ENCODE data around the gene FZD2. TPM values are rescaled to one million over a fixed set of nuclear protein-coding genes. Genes with fewer than 3 reads are reported as not detected.

Gene FZD2
- not detected in 2 replicates for polyA plus RNA-seq

GRCh38 chr17:44556832-44557606 lies at the start of gene FZD2:
Gene FZD2, plus strand, starts transcription at chr17:44557484. Its CDS starts 205 bp downstream, at chr17:44557689.

Other genes starting within 250 kb of the FZD2 start
- 40.9 and 41.5 TPM in 2 replicates for gene RUNDC3A, start 248.9 kb upstream of the FZD2 start, polyA plus RNA-seq
- 5.0 and 6.5 TPM in 2 replicates for gene SLC25A39, start 232.7 kb upstream of the FZD2 start, polyA plus RNA-seq
- 22.6 and 29.9 TPM in 2 replicates for gene GRN, start 212.2 kb upstream of the FZD2 start, polyA plus RNA-seq
- 0.27 and 0.59 TPM in 2 replicates for gene FAM171A2, start 193.6 kb upstream of the FZD2 start, polyA plus RNA-seq
- gene ITGA2B, start 167.8 kb upstream of the FZD2 start, polyA plus RNA-seq = not detected in 2 replicates
- 20.3 and 23.5 TPM in 2 replicates for gene GPATCH8, start 54.1 kb upstream of the FZD2 start, polyA plus RNA-seq
- gene MEIOC, start 99.0 kb downstream of the FZD2 start, polyA plus RNA-seq = 0.50 and 2.3 TPM in 2 replicates
- 30.8 and 37.3 TPM in 2 replicates for gene CCDC43, start 132.3 kb downstream of the FZD2 start, polyA plus RNA-seq
- 1.3 TPM in 1 of 2 replicates, not detected in the other for gene DBF4B, start 151.2 kb downstream of the FZD2 start, polyA plus RNA-seq
- 1.5 TPM in 1 of 2 replicates, not detected in the other for gene ADAM11, start 201.5 kb downstream of the FZD2 start, polyA plus RNA-seq